Measurements from ENCODE around the gene FBXO4. TPM values are rescaled to one million over a fixed set of nuclear protein-coding genes. Genes with fewer than 3 reads are reported as not detected.
"Not testable (repeated sequence)": the region's sequence is repeated elsewhere in the genome, so short reads cannot be mapped to it uniquely, and the experiment has no call there.

Gene FBXO4
- total RNA-seq, 1 donor from 2014 or later, result 3.6 TPM

DNA sequence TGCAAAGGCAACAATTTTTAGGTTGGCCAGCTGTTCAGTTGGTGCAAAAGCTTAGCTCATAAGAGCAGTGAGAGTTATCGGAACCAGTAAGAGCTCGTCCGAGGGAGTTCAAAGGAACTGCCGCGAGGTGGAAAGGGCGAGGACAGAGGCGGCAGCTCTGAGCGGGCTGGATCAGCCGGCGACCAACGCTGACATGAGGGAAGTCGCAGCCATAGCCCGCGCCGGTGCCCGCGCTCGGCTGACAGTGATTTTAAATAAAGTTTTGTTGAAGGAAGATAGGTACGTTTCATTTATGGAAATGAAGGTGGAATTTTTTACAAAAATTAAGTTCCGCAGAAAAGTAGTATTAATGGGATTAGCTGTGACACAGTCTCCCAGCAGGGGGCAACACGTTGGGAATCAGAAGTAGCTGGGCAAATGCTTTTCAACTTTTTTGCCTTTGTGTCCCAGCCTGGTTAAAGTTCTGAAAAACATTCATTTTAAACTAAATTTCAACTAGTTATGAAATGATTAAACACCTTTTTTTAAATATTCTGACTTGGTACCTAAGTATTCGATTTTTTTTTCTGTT lies 43.2 kb downstream of the FBXO4 start:
- DNase-seq (ENCODE audit: missing footprints), result peak; percentile 43
- no peak for ATAC-seq
- intact Hi-C loops (cut with DNase I), result no loop called here

DNA sequence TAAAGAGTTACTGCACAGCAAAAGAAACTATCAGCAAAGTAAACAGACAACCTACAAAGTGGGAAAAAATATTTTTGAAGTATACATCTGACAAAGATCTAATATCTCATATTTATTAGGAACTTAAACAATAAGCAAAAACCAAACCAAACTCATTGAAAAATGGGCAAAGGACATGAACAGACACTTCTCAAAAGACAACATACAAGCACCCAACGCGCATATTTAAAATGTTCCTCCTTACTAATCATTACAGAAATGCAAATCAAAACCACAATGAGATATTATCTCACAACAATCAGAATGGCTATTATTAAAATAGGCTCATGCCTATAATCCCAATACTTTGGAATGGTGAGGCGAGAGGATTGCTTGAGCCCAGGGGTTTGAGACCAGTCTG lies 48.0 kb downstream of the FBXO4 start:
- DNase-seq (ENCODE audit: missing footprints), result no peak
- intact Hi-C loops (cut with DNase I), result no loop called here
- ATAC-seq, result no peak

DNA sequence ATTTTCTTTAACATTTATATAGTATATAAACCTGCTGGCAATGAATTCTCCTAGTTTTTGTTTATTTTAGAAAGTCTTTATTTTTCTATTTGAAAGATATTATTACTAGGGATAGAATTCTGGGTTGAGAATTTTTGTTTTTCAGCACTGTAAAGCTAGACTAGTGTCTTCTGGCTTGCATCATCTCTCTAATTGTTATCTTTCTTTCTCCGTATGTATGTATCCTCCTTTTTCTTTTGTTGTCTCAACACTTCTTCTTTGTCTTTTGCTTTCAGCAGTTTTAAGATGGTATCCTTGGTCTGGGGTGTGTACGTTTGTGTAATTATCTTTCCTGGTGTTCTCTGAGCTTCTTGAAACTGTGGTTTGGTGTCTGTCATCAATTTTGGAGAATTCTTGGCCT lies 48.8 kb downstream of the FBXO4 start:
- intact Hi-C loops (cut with DNase I), result no loop called here
- DNase-seq (ENCODE audit: missing footprints) (no peak), ATAC-seq (no peak)

DNA sequence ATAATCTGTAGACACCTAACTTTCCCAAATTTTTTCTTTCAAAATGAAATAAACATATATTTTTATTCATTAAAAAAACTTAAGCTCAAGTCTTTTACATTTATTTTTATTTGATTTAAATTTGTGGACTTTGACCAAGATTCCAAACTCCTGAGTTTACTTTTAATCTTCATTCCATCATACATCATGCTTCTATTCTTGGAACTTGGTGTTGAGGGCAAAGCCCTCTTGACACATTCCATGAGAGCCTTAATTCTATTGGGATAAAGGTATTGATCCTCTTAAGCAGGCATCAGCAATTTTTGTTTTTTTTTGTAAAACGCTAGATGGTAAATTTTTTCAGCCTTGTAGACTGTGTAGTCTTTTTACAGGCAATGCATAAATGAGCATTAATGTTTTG lies 53.6 kb downstream of the FBXO4 start:
- intact Hi-C loops (cut with DNase I), result no loop called here
- ATAC-seq (no peak), DNase-seq (ENCODE audit: missing footprints) (no peak)

DNA sequence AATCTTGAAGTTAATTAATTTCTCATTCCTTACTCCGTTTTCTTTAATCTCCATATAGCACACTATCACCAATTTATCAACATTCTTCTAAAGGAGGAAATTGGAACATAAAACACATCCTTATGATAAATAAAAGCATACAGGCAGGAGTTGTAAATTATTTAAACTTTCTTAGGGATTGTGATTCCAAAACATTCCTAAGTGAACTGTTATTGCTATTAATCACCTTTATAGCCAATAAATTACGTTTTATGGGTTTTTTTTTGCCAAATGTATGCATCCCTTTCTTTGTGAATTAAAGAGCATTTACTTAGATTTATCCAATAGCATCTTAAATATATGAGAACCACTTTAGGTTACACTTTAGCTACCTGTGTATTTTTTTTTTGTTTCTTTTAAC lies 55.3 kb downstream of the FBXO4 start:
- DNase-seq (ENCODE audit: missing footprints) (no peak), ATAC-seq (no peak)
- intact Hi-C loops (cut with DNase I), result no loop called here

DNA sequence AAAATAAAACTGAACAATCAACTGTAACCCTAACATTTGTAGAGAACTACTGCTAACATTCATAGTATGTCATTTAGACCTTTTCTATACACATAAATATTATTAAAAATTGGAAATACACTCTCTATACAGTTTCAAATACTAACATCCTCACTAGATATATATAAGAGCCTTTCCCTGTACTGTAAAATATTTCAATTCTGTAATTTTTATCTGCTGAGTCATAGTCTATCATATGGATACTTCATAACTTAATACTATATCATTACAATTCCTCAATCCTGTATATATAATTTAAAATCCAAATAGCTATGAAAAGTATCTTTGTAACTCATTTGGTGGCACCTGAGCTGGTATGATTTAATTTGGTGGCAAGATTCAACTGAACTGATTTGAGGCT lies 55.8 kb downstream of the FBXO4 start:
- intact Hi-C loops (cut with DNase I), result no loop called here
- DNase-seq (ENCODE audit: missing footprints) (no peak), ATAC-seq (no peak)

DNA sequence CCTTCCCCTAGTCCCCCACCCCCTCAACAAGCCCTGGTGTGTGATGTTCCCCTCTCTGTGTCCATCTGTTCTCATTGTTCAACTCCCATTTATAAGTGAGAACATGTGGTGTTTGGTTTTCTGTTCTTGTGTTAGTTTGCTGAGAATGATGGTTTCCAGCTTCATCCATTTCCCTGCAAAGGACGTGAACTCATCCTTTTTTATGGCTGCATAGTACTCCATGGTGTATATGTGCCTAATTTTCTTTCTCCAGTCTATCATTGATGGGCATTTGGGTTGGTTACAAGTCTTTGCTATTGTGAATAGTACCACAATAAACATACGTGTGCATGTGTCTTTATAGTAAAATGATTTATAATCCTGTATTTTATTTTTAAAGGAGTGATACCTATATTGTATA lies 57.8 kb downstream of the FBXO4 start:
- intact Hi-C loops (cut with DNase I); ATAC-seq; DNase-seq (ENCODE audit: missing footprints): not testable (repeated sequence)

DNA sequence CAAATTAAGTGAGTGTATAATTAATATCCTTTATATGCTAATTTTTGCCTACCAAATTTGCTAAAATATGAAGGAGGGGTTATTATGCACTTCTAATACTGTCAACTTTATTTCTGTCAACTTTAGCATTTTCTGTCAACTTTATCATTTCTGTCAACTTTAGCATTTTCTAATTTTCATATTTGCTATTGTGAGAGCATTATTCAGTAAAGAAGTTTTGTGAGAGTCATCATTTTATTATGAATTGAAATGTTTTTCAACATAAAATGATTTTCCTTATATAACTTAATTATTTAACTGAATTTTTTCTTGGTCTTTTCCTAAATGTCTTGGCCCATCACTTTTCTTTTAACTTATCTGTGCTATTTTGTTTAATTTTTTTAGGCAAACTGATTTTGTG lies 58.2 kb downstream of the FBXO4 start:
- intact Hi-C loops (cut with DNase I), result no loop called here
- ATAC-seq, result no peak
- no peak for DNase-seq (ENCODE audit: missing footprints)

DNA sequence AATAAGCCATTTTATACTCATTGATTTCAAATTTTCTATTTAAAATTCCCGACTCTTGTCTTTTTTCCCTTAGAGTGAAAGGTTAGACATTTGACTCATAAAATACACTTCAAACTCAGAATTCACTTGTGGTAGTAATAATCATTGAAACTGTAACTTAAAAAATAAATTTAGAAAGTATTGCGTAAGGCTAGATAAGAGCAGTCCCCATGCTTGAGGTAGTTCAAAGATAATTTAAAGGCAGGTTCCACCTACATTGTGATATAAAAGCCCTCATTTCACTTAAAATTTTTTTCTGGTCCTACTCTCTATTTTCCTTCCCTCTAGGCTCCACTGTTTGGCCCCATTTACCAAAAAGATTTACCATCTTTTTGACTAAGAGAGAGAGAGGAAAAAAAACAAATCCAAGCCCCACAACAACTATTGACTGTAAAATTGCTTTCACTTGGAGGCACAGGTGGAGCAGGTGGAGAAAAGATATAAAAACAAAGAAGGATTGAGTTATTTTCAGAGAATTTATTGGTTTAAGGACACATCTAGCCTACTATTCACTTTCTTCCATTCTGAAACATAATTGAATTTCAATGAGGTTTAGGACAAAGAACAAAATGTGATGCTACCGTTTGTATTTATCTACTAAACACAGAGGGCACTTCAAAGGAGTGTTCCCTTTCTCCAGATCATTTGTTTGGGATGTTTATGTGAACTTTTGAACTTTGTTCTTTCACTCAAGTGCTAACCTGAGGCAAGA lies 61.0 kb downstream of the FBXO4 start:
- no peak for ATAC-seq
- intact Hi-C loops (cut with DNase I), result no loop called here
- DNase-seq (ENCODE audit: missing footprints), result no peak

Other genes with a start within 250 kb of the FBXO4 start
- 128 TPM for gene OXCT1, start 54.9 kb upstream of the FBXO4 start, total RNA-seq
- gene RIMOC1, start 20.9 kb upstream of the FBXO4 start, total RNA-seq, result 12.9 TPM